OCI-LY3 (cell line): ENCODE data around the gene CCDC70.

Experiments
- H2AFZ ChIP-seq: fragments of 200-600, 300-600 bp; shearing (Covaris generic); 2 replicates; pipeline ENCODE4 v1.6.0; 2014; ENCODE audit warnings: antibody characterized with exemption, low read depth, low read length
- H3K27ac ChIP-seq: fragments of 200-600, 300-600 bp; sonication (generic); 2 replicates; pipeline ENCODE4 v1.5.1; 2014; ENCODE audit warnings: mild to moderate bottlenecking, low read length, moderate library complexity, mixed read lengths
- H3K27me3 ChIP-seq: fragments of 200-600, 300-600 bp; sonication (generic); 2 replicates; pipeline ENCODE4 v1.6.1; 2014; ENCODE audit warnings: low read depth, low read length, mixed read lengths
- H3K36me3 ChIP-seq: fragments of 200-600, 300-600 bp; sonication (generic); replicated peaks from 2 replicates; pipeline ENCODE3; 2014; ENCODE audit warnings: low read depth, low read length, mixed read lengths
- H3K4me1 ChIP-seq: fragments of 300-600, 200-600 bp; sonication (generic); 2 replicates; pipeline ENCODE4 v1.6.1; 2014; ENCODE audit warnings: low read length, mixed read lengths
- H3K4me2 ChIP-seq: fragments of 200-600, 300-600 bp; sonication (generic); 2 replicates; pipeline ENCODE4 v1.6.1; 2014; ENCODE audit warnings: low read length, mixed read lengths
- H3K4me3 ChIP-seq: fragments of 300-600, 200-600 bp; sonication (generic); 2 replicates; pipeline ENCODE4 v1.5.1; 2014; ENCODE audit warnings: antibody characterized with exemption, mild to moderate bottlenecking, low read length, moderate library complexity
- H3K79me2 ChIP-seq: fragments of 300-600, 200-600 bp; shearing (Covaris generic); 2 replicates; pipeline ENCODE4 v1.6.1; 2014; ENCODE audit warnings: mild to moderate bottlenecking, low read length, mixed read lengths
- H3K9ac ChIP-seq: fragments of 300-600, 200-600 bp; shearing (Covaris generic); 2 replicates; pipeline ENCODE4 v1.6.0; 2014; ENCODE audit warnings: mild to moderate bottlenecking, low read length, moderate library complexity
- H3K9me3 ChIP-seq: fragments of 200-600, 300-600 bp; shearing (Covaris generic); 2 replicates; pipeline ENCODE4 v1.6.1; 2014; ENCODE audit warnings: low read length, mixed read lengths; ENCODE audit not compliant: insufficient read depth
- H4K20me1 ChIP-seq: fragments of 200-600, 300-600 bp; sonication (generic); 2 replicates; pipeline ENCODE4 v1.6.1; 2016; ENCODE audit warnings: low read length, mixed read lengths; ENCODE audit not compliant: insufficient read depth
- CTCF ChIP-seq: fragments of 200-600, 300-600 bp; sonication (generic); IDR thresholded peaks from 2 replicates; pipeline ENCODE4 v1.5.1; 2014; ENCODE audit warnings: antibody characterized with exemption, low read length, low read depth
- EZH2phosphoT487 ChIP-seq: fragments of 200-600 bp; shearing (Covaris generic); IDR thresholded peaks from 2 replicates; pipeline ENCODE4 v1.6.1; 2018; ENCODE audit warnings: antibody characterized with exemption, mixed run types, low read depth

CCDC70 gene

GRCh38 chr13:51829568-51829899 lies 32.2 kb upstream of the CCDC70 start:
- Histone ChIP-seq H2AFZ (no peak overlapping the region), H3K27ac (no peak overlapping the region), H4K20me1 (no peaks in the 10 kb centered on the region), H3K4me2 (no peak overlapping the region), H3K4me3 (no peak overlapping the region), H3K9me3 (no peaks in the 10 kb centered on the region), H3K36me3 (no peaks in the 10 kb centered on the region), H3K9ac (no peak overlapping the region), H3K27me3 (peaks cover 10% of the 10 kb centered on the region), H3K4me1 (peaks cover 43% of the 10 kb centered on the region), H3K79me2 (no peaks in the 10 kb centered on the region)
- TF ChIP-seq EZH2phosphoT487 (no peak), CTCF (no peak)

GRCh38 chr13:51831519-51831918 lies 30.2 kb upstream of the CCDC70 start:
- Histone ChIP-seq H3K4me2 (peak overlapping the region; percentile 83), H3K36me3 (no peaks in the 10 kb centered on the region), H3K27me3 (peaks cover 10% of the 10 kb centered on the region), H3K4me1 (peaks cover 34% of the 10 kb centered on the region), H3K4me3 (peak overlapping the region; percentile 64; the same call in 1 of the 2 replicates), H3K9ac (no peak overlapping the region), H4K20me1 (no peaks in the 10 kb centered on the region), H3K79me2 (no peaks in the 10 kb centered on the region), H3K9me3 (no peaks in the 10 kb centered on the region), H2AFZ (no peak overlapping the region), H3K27ac (no peak overlapping the region)
- no peak for TF ChIP-seq CTCF
- TF ChIP-seq EZH2phosphoT487: no peak

- no peak for TF ChIP-seq EZH2phosphoT487
- TF ChIP-seq CTCF: peak; percentile 82
- H3K27ac ChIP-seq: no peak overlapping the region
- peak overlapping the region; percentile 81 for H2AFZ ChIP-seq
- H3K27me3 ChIP-seq: peaks cover 10% of the 10 kb centered on the region
- peak overlapping the region; percentile 83 for H3K4me2 ChIP-seq
- H3K79me2 ChIP-seq: no peaks in the 10 kb centered on the region
- peaks cover 34% of the 10 kb centered on the region for H3K4me1 ChIP-seq
- H4K20me1 ChIP-seq: no peaks in the 10 kb centered on the region
- no peaks in the 10 kb centered on the region for H3K36me3 ChIP-seq
- peak overlapping the region; percentile 64 for H3K4me3 ChIP-seq
- H3K9ac ChIP-seq: peak overlapping the region; percentile 15; the same call in 1 of the 2 replicates
- H3K9me3 ChIP-seq: no peaks in the 10 kb centered on the region
These were observed 29.2 kb upstream of the CCDC70 start for GRCh38 chr13:51832471-51833152.

DNA sequence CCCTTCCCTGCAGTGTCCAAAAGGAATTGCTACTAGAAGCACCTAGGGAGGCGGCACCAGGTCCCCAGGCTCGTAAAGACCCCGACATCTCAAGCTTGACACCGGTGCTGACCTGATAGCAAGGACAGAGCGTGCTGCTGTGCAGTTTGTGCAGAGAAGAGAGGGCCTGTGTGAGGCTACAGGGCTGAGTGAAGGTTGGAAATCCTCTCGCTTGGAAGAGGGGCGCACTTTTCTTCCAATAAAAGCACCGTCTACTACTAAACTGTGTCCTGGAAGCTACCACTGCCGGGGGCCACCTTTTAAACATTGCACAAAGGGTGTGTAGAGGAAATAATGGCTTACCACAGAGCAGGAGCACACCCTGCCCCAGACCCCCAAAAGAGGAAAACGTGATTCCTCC lies 27.8 kb upstream of the CCDC70 start:
- Histone ChIP-seq H3K27ac (no peak overlapping the region), H3K27me3 (peaks cover 10% of the 10 kb centered on the region), H3K4me3 (no peak overlapping the region), H3K4me1 (peaks cover 28% of the 10 kb centered on the region), H3K9me3 (no peaks in the 10 kb centered on the region), H4K20me1 (no peaks in the 10 kb centered on the region), H3K79me2 (no peaks in the 10 kb centered on the region), H3K9ac (no peak overlapping the region), H3K4me2 (no peak overlapping the region), H3K36me3 (no peaks in the 10 kb centered on the region), H2AFZ (no peak overlapping the region)
- TF ChIP-seq CTCF: no peak
- TF ChIP-seq EZH2phosphoT487: no peak
